AG08396 (cell line): ENCODE data around the gene PSAT1.

Experiments used
- DNase-seq: peaks from one replicate; pipeline ENCODE4 v3.0.0; 2012; ENCODE audit warnings: low spot score, mixed read lengths

The PSAT1 gene

DNA sequence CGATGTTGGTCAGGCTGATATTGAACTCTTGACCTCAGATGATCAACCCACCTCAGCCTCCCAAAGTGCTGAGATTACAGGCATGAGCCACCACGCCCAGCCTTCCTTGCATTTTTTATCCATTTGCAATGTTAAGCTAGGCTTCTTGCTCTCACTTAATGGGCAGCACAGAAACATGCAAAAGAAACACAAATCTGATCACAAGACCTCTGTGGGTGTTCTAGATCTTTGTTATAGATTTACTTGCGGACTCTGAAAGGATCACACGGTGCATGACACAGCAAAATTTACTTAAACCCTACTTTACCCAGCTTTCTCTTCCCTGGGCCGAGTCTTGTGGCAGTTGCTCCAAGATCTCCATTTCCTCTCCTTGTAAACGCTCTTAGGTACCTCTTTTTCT is 71.3 kb downstream of the PSAT1 start:
- DNase-seq, result no peak

DNA sequence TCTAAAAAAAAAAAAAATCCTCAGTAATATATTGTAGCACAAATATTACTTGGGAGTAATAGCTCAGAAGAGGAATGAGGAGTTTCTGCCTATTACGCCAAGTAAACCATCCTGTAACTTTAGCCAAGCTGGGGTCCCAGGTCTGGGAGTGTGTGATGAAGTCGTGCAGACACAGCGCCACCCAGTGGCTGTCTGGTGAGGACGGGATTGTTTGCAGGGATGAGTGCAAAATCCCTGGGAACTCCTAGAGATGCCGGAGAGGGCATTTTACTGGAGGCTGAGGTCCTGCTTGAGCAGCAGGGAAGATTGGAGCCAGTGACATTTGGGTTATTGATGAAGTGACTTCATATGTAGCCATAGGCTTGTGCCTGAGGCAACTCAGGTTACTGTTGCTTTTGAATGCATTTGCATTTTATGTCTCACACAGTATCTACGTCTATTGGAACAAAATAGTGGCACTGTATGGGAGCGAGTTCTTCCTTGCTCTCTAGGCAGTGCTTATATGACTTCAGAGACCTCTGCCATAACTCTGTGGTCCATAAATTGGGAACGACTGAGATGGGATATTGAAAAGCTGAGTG is 72.8 kb downstream of the PSAT1 start:
- DNase-seq, result peak; percentile 65

DNA sequence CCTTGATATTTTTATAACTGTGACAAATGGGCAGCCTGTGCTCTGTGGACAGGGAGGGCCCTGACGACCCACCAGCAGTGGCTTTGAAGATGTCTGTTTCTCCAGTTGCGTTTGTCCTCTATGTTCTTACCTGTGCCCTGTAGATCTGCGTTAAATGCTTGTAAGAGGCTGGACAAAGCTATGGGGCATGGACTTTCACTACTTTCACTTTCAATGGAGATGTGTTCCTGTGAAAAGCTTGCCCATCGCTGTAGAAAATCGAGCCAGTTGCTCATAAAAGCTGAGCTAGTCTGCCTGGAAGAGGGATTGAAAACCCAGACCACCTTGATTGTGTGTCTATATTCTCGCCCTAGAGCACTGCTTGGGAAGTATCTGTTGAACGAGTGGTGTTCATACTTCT is 74.1 kb downstream of the PSAT1 start:
- DNase-seq, result no peak

DNA sequence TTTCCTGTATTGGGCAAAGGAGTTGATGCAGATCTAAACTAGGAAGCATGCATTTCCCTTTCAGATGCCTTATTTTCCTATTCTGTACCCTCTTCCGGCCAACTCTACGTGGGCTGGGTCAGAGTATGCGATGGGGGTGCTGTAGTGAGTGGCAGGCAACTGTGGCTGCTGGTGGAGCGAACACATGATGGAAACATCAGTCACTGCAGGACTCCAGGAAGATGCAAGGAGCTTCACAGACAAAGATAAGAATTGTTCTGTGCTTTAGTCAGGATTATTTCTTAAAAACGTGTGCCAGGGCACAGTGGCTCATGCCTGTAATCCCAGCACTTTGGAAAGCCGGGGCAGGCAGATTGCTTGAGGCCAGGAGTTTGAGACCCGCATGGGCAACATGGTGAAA is 75.1 kb downstream of the PSAT1 start:
- DNase-seq, result no peak
